GM21576 (cell line): ENCODE measurements around the gene GPNMB.
A peak's percentile ranks its signal among the peaks of the same experiment; 100 is the strongest.

ENCODE experiments used
- ATAC-seq: cut with Tn5 transposase; IDR thresholded peaks from one replicate; pipeline ENCODE4 v1.9.1; 2021; ENCODE audit warnings: mild to moderate bottlenecking, moderate library complexity; ENCODE audit not compliant: unreplicated experiment

Gene GPNMB

GRCh38 chr7:23228412-23228811 is 18.2 kb upstream of the GPNMB start:
- ATAC-seq: no peak

DNA sequence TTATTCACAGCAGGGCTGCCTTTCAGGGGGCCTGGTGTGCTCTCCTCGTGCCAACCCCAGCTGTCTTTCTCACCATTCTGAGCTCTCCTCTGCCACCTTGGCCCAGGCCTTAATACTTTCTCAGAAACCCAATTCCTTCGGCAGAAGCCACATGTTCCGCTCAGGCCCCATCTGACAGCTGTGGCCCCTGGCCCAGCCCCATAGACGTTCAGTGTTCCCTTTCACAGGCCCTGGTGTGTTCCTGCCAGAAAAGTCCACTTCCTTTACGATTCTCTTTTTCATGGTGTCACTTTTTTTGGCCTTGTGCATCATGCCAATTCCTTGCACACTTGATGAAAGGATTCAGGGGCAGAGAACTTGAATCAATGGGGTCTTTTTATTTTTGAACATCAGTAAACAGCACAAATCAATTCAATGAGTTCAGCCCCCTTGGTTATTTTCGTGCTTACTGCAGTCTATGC is 15.9 kb upstream of the GPNMB start:
- no peak for ATAC-seq

DNA sequence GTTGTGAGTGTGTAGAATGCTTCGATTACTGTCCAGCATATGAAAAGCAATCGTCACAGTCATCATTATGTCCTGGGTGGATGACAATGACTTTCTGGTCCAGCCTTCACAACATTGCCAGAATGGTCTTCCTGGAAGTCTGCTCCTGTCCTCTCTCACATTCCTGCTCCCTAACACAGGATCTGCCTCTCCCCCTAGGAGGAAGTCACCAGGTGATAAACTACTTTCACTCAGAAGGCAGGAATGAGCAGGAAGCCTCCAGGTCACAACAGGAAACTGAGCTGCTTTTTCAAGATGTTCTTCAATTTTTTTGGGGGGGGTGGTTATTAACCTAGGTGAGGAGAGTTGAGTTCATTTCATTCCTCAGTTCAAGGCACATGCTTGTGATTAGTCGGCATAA is 13.6 kb upstream of the GPNMB start:
- ATAC-seq: no peak

DNA sequence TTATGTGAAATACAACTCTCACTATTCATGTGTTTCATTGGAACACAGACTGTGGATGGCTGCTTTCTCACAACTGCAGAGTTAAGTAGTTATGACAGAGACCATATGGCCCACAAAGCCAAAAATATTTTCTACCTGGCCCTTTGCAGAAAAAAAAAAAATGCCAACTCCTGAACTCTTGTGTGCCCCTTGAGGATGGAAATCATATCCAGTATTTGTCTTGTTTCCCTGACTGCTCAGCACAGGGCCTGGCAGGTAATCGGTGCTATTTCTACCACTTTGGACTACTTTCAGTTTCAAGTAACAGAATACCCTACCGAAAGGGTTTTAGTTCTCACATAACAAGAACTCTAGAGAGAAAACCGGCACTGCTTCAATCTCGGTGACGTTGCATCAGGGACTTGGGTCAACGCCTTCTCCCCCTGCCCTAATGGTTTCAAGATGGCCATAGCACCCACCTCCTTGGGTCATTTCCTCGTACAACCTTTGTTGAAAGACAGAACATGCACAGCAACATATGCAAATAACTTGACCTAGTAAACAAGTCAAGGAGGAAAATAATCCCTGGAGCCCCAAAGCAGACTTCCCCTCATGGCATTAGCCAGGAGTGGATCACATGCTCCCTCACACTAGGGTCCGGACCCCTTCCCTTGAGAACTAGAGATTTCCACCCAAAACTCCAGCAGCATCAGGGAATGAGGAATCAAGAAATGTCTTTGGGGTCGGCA is 11.8 kb upstream of the GPNMB start:
- ATAC-seq: peak; percentile 96

DNA sequence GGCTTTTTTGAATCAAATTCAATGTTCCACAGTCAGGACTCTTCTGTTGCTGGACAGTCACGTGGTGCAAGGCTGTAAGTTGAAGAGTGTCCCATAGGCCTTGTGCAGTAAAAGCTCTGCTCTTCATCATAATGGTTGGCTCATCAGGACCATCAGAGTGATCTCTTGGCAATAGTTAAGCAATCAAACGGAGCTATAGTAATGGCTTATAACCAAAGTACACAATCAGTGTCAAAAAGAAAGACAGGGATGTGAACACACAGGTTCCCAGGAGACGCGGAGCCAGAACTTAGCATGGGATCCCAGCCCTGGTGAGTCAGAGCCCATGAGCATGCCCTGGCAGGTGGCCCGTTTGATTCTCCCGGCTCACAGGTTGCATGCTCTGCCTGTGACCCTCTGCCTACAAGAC is 10.8 kb upstream of the GPNMB start:
- ATAC-seq: no peak

DNA sequence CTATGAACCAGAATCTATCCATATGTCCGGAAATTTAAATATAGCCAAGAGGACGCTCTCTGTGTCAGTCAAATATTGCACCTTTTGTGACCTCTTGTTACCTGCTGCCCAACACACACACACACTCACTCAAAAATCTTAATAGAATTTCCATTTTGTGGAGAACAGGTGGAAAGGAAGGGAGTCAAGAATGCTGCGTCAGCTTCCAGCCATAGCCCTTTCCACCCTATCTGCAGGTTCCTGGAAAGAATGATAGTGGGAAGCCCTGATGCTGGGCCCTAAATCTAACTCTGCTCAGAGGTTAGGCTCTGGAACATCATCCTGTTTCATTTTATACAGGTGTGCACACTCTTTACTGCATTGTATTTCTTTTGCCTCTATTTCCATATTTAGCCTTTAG is 9.6 kb upstream of the GPNMB start:
- ATAC-seq: no peak

GRCh38 chr7:23238983-23239652 is 7.5 kb upstream of the GPNMB start:
- no peak for ATAC-seq

DNA sequence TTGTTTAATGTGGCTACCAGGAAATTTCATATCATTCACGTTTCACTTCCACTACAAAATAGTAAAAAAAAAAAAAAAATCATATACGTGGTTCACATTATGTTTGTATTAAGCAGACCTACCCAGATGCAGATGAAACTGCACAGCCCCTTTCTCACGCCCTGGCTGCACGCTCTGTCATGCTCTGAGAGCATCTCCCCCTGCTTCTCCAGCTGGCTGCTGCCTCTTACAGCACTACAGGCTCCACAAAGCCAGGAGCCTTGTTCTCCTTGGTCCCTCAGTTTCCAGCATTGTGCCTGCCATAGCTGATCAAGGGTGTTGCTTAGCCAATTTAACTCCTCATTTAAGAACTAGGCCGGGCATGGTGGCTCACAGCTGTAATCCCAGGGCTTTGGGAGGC is 6.9 kb upstream of the GPNMB start:
- no peak for ATAC-seq

DNA sequence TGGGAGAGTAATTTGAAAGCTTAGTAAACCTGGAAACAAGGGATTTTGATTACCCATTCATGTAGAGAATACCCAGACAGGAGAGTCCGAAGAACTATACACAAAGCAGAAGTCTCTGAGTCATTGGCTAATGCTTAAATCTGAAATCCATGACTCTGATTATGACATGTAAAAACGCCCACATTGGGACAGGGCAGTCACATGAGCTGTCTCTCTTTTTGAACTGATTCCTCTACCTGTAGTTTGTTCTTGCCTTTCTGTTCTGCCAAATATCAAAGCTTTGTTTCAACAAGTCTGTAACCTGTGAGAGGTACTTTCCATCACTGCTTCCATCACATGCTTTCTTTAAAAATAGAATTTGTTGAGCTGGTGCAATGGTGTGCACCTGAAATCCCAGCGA is 4.3 kb upstream of the GPNMB start:
- no peak for ATAC-seq

DNA sequence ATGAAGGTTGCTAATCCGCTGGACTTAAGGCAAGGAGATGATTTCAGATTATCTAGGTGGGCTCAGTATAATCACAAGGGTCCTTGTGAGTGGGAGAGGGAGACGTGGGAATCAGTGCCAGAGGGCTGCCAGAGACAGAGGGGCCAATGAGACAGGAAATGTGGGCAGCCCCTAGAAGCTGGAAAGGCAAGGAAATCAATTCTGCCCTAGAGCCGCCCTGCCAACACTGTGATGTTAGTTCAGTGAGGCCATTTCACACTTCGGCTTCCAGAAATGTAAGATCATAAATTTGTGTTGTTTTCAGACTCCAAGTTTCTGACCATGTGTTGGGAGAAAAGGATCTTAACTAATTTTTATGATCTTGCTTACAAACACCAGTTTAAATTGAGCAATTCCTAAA is 3.6 kb upstream of the GPNMB start:
- ATAC-seq: no peak

DNA sequence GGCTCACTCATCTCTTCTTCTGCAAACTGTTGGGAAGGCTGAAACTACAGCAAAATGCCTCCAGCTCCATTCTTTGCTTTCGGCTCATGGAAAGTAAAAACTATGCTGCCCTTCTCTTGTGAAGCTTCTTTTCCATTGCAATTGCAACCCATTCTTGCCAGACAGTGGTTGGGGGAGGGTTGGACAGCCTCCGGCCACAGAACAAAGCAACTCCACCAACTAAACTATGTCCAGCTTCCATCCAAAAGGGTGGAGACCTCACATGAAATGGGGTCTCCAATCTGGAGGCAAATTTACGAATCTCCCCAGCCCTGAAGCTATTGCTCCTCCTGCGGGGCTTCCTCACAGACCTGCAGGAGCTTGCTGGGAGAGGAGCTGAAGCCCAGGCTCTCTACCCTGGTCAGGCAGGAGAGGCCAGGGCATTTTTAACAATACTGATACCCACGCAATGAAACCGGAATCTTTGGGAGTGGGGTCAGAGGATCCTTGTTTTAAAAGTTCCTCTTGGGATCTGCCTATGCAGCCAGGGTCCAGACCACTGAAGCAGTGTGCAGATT is 549 bp downstream of the GPNMB start:
- ATAC-seq: no peak

DNA sequence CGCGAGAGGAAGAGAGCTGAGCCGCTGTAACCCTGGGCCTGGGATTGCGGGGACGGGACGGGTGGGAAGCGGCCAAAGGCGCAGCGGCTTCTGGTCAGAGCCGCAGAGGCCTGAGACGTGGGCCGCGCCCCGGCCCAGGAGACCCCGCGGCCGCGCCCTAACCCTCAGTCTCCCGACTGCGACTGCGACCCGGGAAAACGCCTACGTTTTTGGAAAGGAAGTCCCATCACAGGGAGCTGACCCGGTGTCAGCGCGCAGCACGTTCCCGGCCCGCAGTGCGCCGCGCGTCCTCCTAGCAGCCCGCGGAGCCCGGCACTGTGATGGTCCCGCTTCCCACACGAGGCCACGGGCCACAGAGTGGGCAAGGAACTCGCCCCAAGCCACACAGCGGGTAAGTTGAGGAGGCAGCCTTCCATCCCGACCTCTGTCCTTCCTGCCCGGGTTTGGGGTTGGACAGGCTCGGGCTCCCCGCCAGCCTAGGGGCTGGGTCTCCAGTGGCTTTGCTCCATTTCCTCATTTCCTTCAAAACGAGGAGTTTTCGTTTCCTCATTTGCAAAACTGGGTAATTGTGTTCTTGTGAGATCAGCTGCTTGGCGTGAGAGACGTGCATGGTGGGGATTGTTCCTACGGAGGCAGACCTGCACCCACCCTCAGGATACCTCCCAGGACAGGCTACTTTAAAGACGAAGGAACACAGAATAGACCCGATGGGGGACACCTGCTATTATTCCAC is 1.2 kb downstream of the GPNMB start:
- no peak for ATAC-seq

DNA sequence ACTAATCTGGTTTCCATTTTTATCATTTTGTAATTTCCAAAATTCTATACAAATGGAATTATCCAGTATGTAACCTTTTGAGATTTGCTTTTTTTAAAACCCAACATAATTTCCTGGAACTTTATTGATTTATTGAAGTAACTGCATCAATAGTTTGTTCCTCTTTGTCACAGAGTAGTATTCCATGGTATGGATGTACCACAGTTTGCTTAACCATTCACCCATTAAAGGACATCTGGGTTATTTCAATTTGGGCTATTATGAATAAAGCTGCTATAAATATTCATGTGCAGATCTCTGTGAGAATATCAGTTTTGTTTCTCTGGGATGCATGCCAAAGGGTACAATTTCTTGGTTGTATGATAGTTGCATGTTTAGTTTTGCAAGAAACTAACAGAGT is 2.9 kb downstream of the GPNMB start:
- no peak for ATAC-seq

DNA sequence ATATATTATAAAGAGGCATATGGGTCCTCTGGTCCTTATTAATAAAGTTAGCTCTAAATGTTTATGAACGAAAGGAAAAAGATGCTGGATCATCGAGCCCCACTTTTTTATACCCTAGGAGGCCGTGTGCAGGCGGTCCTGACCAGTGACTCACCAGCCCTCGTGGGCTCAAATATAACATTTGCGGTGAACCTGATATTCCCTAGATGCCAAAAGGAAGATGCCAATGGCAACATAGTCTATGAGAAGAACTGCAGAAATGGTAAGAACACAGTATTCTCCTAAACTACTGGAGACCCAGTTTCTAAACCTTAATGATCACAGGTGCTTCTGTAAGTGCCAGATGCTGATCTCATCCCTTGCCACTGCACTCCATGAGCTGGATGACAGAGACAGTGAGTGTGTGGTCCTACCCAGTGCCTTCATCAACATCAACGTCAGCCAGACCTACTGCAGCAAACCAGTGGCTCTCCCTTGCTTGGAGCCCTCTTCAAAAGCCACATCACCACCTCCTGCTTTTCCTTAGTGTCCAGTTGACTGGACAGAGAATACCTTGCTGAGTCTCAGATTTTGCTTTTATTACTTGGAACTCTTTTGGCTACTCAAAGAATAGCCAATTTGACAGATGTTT is 7.6 kb downstream of the GPNMB start:
- ATAC-seq: no peak

DNA sequence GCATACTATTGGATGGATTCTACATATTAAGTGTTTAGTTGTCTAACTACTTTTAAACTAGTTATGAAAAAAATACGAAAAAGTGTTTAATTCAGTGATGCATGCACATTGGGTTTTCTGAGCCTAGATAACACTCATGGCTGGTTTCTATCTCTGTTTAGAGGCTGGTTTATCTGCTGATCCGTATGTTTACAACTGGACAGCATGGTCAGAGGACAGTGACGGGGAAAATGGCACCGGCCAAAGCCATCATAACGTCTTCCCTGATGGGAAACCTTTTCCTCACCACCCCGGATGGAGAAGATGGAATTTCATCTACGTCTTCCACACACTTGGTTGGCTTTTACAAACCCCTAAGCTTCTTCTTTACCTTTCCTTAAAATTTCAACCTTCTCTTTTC is 10.2 kb downstream of the GPNMB start:
- ATAC-seq: no peak

GRCh38 chr7:23260371-23260770 is 13.8 kb downstream of the GPNMB start:
- no peak for ATAC-seq

- ATAC-seq: peak; percentile 82
Observed at GRCh38 chr7:23261843-23262452, 15.4 kb downstream of the GPNMB start.

- no peak for ATAC-seq
Observed at GRCh38 chr7:23264916-23265458, 18.4 kb downstream of the GPNMB start.

DNA sequence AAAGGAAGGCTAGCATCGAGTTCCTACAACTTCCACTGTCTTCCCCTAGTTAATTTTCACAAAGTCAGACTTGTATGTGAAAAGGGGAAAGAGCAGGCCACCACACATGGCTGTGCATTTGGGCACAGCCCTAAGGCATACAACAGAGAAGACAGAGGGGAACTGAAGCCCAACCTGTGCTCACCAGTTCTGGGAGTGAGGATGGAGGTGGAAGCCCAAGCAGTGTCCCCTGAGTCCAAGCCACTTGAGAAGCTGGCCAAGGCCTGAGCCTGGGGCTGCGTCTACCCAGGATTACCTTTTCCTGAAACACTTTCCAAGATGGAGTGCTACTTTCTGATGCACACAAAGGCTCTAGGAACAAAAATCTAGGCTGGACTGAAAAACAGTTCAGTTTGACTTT is 20.3 kb downstream of the GPNMB start:
- ATAC-seq: no peak

DNA sequence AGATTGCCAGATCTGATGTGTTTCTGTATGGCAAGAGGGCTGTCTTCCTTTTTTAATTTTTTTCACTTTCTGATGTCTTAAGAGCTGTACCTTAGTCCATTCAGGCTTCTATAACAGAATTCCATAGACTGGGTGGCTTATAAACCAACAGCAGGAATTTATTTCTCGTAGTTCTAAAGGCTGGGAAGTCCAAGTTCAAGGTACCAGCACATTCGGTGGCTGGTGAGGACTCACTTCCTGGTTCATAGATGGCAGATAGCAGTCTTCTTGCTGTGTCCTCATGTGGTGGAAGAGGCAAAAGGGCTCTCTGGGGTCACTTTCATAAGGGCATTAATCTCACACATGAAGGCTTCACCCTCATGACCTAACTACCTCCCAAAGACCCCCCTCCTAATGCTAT is 20.8 kb downstream of the GPNMB start:
- ATAC-seq: no peak

DNA sequence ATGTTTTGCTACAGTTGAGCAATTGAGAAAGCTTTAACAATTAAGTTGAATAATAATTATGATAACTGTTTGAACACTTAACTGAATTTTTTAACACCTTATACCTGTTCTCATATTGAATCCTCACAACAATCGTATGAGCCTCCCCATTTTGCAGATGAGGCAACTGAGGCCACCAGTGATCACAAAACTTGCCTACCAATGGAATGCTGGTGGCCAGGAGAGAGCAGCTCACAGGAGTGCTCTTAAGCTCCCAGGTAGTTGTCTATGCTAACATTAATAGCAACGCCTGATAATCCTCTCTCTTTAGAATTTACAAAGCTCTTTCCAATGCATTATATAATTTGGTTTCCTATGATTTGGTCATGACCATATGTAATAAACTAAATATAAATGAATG is 21.6 kb downstream of the GPNMB start:
- ATAC-seq: no peak
